ENCODE data around the gene GLRX3. TPM values are rescaled to one million over a fixed set of nuclear protein-coding genes. Genes with fewer than 3 reads are reported as not detected.

The GLRX3 gene
- total and polyA plus RNA-seq, 2 donors (not counting 1 experiment from before 2014, with no cell fraction given), result 26.9 to 45.4 TPM

DNA sequence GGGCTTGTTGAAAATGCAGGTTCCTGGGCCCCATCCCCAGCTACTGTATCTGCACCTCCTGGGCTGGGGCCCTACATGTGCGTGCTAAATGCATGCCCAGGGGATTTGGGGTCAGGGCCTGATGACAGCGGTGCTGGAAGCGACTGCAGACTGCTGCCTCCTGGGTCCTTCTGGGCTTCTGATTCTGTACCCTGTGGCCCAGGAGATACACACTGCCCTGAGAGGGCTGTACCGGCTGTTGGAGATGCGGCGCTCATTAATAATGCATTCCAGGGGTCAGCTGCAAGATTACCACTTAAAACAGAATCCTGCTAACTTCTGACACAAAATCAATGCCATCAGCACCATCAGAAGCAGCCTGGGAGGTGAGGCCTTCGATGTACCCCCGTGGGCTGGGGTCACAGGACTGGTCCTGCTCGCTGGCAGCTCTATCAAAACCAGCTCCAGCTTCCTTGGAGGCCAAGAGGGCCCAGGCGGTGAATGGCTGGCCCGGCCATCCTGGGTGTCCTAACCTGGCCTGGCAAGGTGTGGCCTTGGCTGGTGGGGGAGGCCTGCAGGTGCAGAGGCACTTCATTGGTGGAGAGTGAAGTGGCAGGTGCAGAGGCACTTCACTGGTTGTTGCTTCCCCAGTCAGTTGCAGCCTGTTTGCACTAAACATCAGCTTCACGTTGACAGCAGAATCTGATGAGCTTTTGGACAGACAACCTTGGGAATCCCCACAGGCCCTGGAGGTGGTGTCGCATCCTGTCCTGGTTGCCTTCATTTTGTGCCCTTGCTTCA, 79.2 kb downstream of the GLRX3 start:
- POLR2A ChIA-PET, result no interaction called here
- H3K4me1 Mint-ChIP-seq, result no peaks in the 10 kb centered on the region
- H3K4me3 Mint-ChIP-seq, result no peak overlapping the region
- H2AFZ ChIP-seq (ENCODE audit: insufficient read depth, low read depth, low read length, poor library complexity, severe bottlenecking), result no peak overlapping the region
- H3K36me3 ChIP-seq (replicated peaks in 1 of 2; ENCODE audit: control extremely low read depth in 1 of 2, control insufficient read depth in 1 of 2, extremely low read depth in 1 of 2, insufficient read depth in 2 of 2, low read length in 1 of 2), result no peaks in the 10 kb centered on the region
- no peak for TF ChIP-seq EZH2 (IDR thresholded peaks at IDR 0.05; ENCODE audit: borderline replicate concordance, insufficient read depth, low read depth, low read length, poor library complexity, severe bottlenecking)
- TF ChIP-seq, protein P1, sequence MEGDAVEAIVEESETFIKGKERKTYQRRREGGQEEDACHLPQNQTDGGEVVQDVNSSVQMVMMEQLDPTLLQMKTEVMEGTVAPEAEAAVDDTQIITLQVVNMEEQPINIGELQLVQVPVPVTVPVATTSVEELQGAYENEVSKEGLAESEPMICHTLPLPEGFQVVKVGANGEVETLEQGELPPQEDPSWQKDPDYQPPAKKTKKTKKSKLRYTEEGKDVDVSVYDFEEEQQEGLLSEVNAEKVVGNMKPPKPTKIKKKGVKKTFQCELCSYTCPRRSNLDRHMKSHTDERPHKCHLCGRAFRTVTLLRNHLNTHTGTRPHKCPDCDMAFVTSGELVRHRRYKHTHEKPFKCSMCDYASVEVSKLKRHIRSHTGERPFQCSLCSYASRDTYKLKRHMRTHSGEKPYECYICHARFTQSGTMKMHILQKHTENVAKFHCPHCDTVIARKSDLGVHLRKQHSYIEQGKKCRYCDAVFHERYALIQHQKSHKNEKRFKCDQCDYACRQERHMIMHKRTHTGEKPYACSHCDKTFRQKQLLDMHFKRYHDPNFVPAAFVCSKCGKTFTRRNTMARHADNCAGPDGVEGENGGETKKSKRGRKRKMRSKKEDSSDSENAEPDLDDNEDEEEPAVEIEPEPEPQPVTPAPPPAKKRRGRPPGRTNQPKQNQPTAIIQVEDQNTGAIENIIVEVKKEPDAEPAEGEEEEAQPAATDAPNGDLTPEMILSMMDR (IDR thresholded peaks at IDR 0.05), result no peak
- no peaks in the 10 kb centered on the region for H3K27me3 ChIP-seq (replicated peaks in 1 of 4; ENCODE audit: control extremely low read depth in 1 of 4, control insufficient read depth in 3 of 4, insufficient read depth in 4 of 4, low read length in 3 of 4)
- no peaks in the 10 kb centered on the region for H3K4me1 ChIP-seq (ENCODE audit: control insufficient read depth in 2 of 2, insufficient read depth in 2 of 2, low read length in 2 of 2)
- intact Hi-C loops (cut with micrococcal nuclease), result no loop called here
- H3K4me2 ChIP-seq (replicated peaks; ENCODE audit: low read depth, low read length, poor library complexity, severe bottlenecking), result no peak overlapping the region
- H3K9ac ChIP-seq (ENCODE audit: low read length), result no peak overlapping the region
- H4K20me1 ChIP-seq (ENCODE audit: control insufficient read depth, insufficient read depth, low read length, poor library complexity, severe bottlenecking), result no peaks in the 10 kb centered on the region
- DNase-seq (no peak), ATAC-seq (ENCODE audit: low read depth) (no peak)
- CTCF ChIA-PET, result no interaction called here
- no peaks in the 10 kb centered on the region for H3K27me3 Mint-ChIP-seq
- no peak overlapping the region for H3K27ac ChIP-seq (ENCODE audit: low read length in 2 of 2)
- no peaks in the 10 kb centered on the region for H3K79me2 ChIP-seq (ENCODE audit: control insufficient read depth, insufficient read depth, low read length)
- no peak overlapping the region for H3K27ac Mint-ChIP-seq
- H3K4me3 ChIP-seq (ENCODE audit: control extremely low read depth in 1 of 5, extremely low read depth in 1 of 5, insufficient read depth in 1 of 5, low read depth in 2 of 5, low read length in 4 of 5), result no peak overlapping the region
- 81% methylated on average over 13 of the region's 13 CpGs for WGBS (ENCODE audit: insufficient coverage)
- no peaks in the 10 kb centered on the region for H3K9me3 Mint-ChIP-seq (ENCODE audit: insufficient read depth)
- H3K9me3 ChIP-seq (ENCODE audit: control extremely low read depth in 1 of 3, control insufficient read depth in 2 of 3, insufficient read depth in 1 of 3, low read length in 2 of 3), result peaks cover 0 to 25% (median 0%) of the 10 kb centered on the region in 3 donors

DNA sequence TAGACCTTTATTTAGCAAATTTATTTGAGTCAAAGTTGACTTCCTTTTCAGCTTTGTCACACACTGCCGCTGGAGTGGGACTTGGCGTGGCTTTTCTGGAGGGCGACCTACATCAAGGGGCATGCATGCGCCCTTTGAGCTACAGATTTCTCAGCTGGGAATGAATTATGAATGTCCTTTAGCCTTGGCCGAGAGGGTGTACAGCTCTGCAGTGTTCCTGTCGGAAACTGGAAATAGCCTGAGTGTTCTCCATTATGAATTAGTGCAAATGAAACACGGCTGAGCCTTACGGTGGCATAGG, 79.7 kb downstream of the GLRX3 start:
- POLR2A ChIA-PET, result no interaction called here
- CTCF ChIA-PET, result no interaction called here
- H3K4me3 Mint-ChIP-seq, result no peak overlapping the region

More for the DNA sequence above, 79.7 kb downstream of the GLRX3 start:
- Histone ChIP-seq H2AFZ (ENCODE audit: insufficient read depth, low read depth, low read length, poor library complexity, severe bottlenecking) (no peak overlapping the region), H3K9me3 (ENCODE audit: control extremely low read depth in 1 of 3, control insufficient read depth in 2 of 3, insufficient read depth in 1 of 3, low read length in 2 of 3) (peaks cover 0 to 25% (median 0%) of the 10 kb centered on the region in 3 donors), H3K27me3 (replicated peaks in 1 of 4; ENCODE audit: control extremely low read depth in 1 of 4, control insufficient read depth in 3 of 4, insufficient read depth in 4 of 4, low read length in 3 of 4) (no peaks in the 10 kb centered on the region), H3K4me1 (ENCODE audit: control insufficient read depth in 2 of 2, insufficient read depth in 2 of 2, low read length in 2 of 2) (no peaks in the 10 kb centered on the region), H3K4me2 (replicated peaks; ENCODE audit: low read depth, low read length, poor library complexity, severe bottlenecking) (no peak overlapping the region), H3K27ac (ENCODE audit: low read length in 2 of 2) (no peak overlapping the region), H3K4me3 (ENCODE audit: control extremely low read depth in 1 of 5, extremely low read depth in 1 of 5, insufficient read depth in 1 of 5, low read depth in 2 of 5, low read length in 4 of 5) (no peak overlapping the region), H3K9ac (ENCODE audit: low read length) (no peak overlapping the region), H3K36me3 (replicated peaks in 1 of 2; ENCODE audit: control extremely low read depth in 1 of 2, control insufficient read depth in 1 of 2, extremely low read depth in 1 of 2, insufficient read depth in 2 of 2, low read length in 1 of 2) (no peaks in the 10 kb centered on the region), H4K20me1 (ENCODE audit: control insufficient read depth, insufficient read depth, low read length, poor library complexity, severe bottlenecking) (no peaks in the 10 kb centered on the region), H3K79me2 (ENCODE audit: control insufficient read depth, insufficient read depth, low read length) (no peaks in the 10 kb centered on the region)
- no peak for ATAC-seq (ENCODE audit: low read depth)
- no peak for TF ChIP-seq EZH2 (IDR thresholded peaks at IDR 0.05; ENCODE audit: borderline replicate concordance, insufficient read depth, low read depth, low read length, poor library complexity, severe bottlenecking)
- TF ChIP-seq, protein P1 (IDR thresholded peaks at IDR 0.05), result no peak
- no peaks in the 10 kb centered on the region for H3K27me3 Mint-ChIP-seq
- intact Hi-C loops (cut with micrococcal nuclease), result no loop called here
- no peaks in the 10 kb centered on the region for H3K4me1 Mint-ChIP-seq
- WGBS (ENCODE audit: insufficient coverage), result 73% methylated on average over 7 of the region's 8 CpGs
- no peak overlapping the region for H3K27ac Mint-ChIP-seq
- H3K9me3 Mint-ChIP-seq (ENCODE audit: insufficient read depth), result no peaks in the 10 kb centered on the region
- DNase-seq, result no peak
